Ishikawa (cell line): Measurements from ENCODE around the gene CLIC4.

ENCODE experiments used
- CEBPB ChIP-seq: IDR thresholded peaks from 2 replicates; pipeline ENCODE4 v1.6.1; 2012
- CREB1 ChIP-seq: IDR thresholded peaks from 2 replicates; pipeline ENCODE4 v1.6.1; 2012; ENCODE audit warnings: low read depth
- EGR1 ChIP-seq: IDR thresholded peaks from 2 replicates; pipeline ENCODE4 v1.6.1; 2012
- EP300 ChIP-seq: IDR thresholded peaks from 2 replicates; pipeline ENCODE4 v1.6.1; 2012; ENCODE audit warnings: borderline replicate concordance
- FOXM1 ChIP-seq: IDR thresholded peaks from 2 replicates; pipeline ENCODE4 v1.6.1; 2012; ENCODE audit warnings: low read depth, borderline replicate concordance
- MAX ChIP-seq: IDR thresholded peaks from 2 replicates; pipeline ENCODE4 v1.6.1; 2012
- NFIC ChIP-seq: IDR thresholded peaks from 2 replicates; pipeline ENCODE4 v1.6.1; 2012
- RAD21 ChIP-seq: IDR thresholded peaks from 2 replicates; pipeline ENCODE4 v1.6.1; 2012; ENCODE audit warnings: low read depth
- REST ChIP-seq: IDR thresholded peaks from 2 replicates; pipeline ENCODE4 v1.6.1; 2012; ENCODE audit warnings: low read depth, mild to moderate bottlenecking
- TAF1 ChIP-seq: IDR thresholded peaks from 2 replicates; pipeline ENCODE4 v1.6.1; 2012; ENCODE audit warnings: low read depth, mild to moderate bottlenecking
- TCF12 ChIP-seq: IDR thresholded peaks from 2 replicates; pipeline ENCODE4 v1.6.1; 2012; ENCODE audit warnings: low read depth
- TEAD4 ChIP-seq: IDR thresholded peaks from 2 replicates; pipeline ENCODE4 v1.6.1; 2012
- USF1 ChIP-seq: IDR thresholded peaks from 2 replicates; pipeline ENCODE4 v1.6.1; 2012
- YY1 ChIP-seq: IDR thresholded peaks from 2 replicates; pipeline ENCODE4 v1.6.1; 2012; ENCODE audit warnings: low read depth
- ZBTB7A ChIP-seq: IDR thresholded peaks from 2 replicates; pipeline ENCODE4 v1.6.1; 2012; ENCODE audit warnings: low read depth

Gene CLIC4

GRCh38 chr1:24715658-24716057 is 29.6 kb upstream of the CLIC4 start:
- TF ChIP-seq RAD21 = no peak
- peak; percentile 18; the same call in 1 of the 2 replicates for TF ChIP-seq USF1
- TF ChIP-seq TAF1 = no peak
- TF ChIP-seq EGR1 = no peak

GRCh38 chr1:24717887-24718650 is 27.2 kb upstream of the CLIC4 start:
- TF ChIP-seq NFIC = no peak
- no peak for TF ChIP-seq REST
- no peak for TF ChIP-seq RAD21
- TF ChIP-seq ZBTB7A = no peak
- TF ChIP-seq CEBPB = no peak
- TF ChIP-seq EGR1 = no peak
- no peak for TF ChIP-seq TEAD4
- TF ChIP-seq MAX = no peak
- no peak for TF ChIP-seq TAF1
- TF ChIP-seq TCF12 = no peak
- TF ChIP-seq USF1 = no peak

GRCh38 chr1:24720152-24720551 is 25.1 kb upstream of the CLIC4 start:
- TF ChIP-seq TCF12 = no peak
- TF ChIP-seq EGR1 = no peak
- TF ChIP-seq RAD21 = no peak
- TF ChIP-seq REST = no peak
- no peak for TF ChIP-seq MAX
- no peak for TF ChIP-seq EP300
- no peak for TF ChIP-seq FOXM1
- TF ChIP-seq CREB1 = no peak

GRCh38 chr1:24721533-24721932 is 23.7 kb upstream of the CLIC4 start:
- TF ChIP-seq YY1 (no peak), TEAD4 (no peak), CEBPB (no peak), EGR1 (no peak), EP300 (no peak), MAX (no peak), TCF12 (no peak), USF1 (no peak), ZBTB7A (no peak)

- TF ChIP-seq EP300 = no peak
- peak; percentile 83 for TF ChIP-seq USF1
- no peak for TF ChIP-seq EGR1
These were observed 20.7 kb upstream of the CLIC4 start for GRCh38 chr1:24724345-24725208.
